HEK293T (cell line): ENCODE measurements around the gene CEP350.

Source experiments
- CTCF ChIA-PET: fragments of 350-600 bp; formaldehyde crosslinking; extraction: SDS; loops from one replicate; lab custom pipeline; 2021; ENCODE audit warnings: antibody characterized with exemption, inconsistent platforms; lab: Yijun Ruan, JAX
- POLR2A ChIA-PET: fragments of 350-600 bp; formaldehyde crosslinking; extraction: SDS; loops from one replicate; lab custom pipeline; 2020; ENCODE audit warnings: antibody characterized with exemption, inconsistent platforms; lab: Yijun Ruan, JAX
- DNase-seq: peaks from one replicate; pipeline ENCODE4 v3.0.0; 2012; ENCODE audit warnings: mixed read lengths; ENCODE audit errors: extremely low spot score
- ARNT ChIP-seq: fragments of 450-650 bp; IDR thresholded peaks from 2 replicates; pipeline ENCODE4 v1.6.1; 2017; ENCODE audit warnings: mild to moderate bottlenecking
- BHLHE40 ChIP-seq: fragments of 450-650 bp; IDR thresholded peaks from 2 replicates; pipeline ENCODE4 v1.6.1; 2016; ENCODE audit warnings: mild to moderate bottlenecking, moderate library complexity, borderline replicate concordance
- CTBP1 ChIP-seq: fragments of 450-650 bp; IDR thresholded peaks from 2 replicates; pipeline ENCODE4 v1.6.1; 2016; ENCODE audit warnings: borderline replicate concordance
- ELF4 ChIP-seq: fragments of 450-650 bp; IDR thresholded peaks from 2 replicates; pipeline ENCODE4 v1.6.1; 2017; ENCODE audit warnings: antibody characterized with exemption
- FOXA1 ChIP-seq: fragments of 450-650 bp; IDR thresholded peaks from 2 replicates; pipeline ENCODE4 v1.6.1; 2016; ENCODE audit warnings: mild to moderate bottlenecking
- FOXK2 ChIP-seq: fragments of 450-650 bp; IDR thresholded peaks from 2 replicates; pipeline ENCODE4 v1.6.1; 2016; ENCODE audit warnings: mild to moderate bottlenecking
- FOXM1 ChIP-seq: fragments of 450-650 bp; IDR thresholded peaks from 2 replicates; pipeline ENCODE4 v1.6.1; 2017; ENCODE audit warnings: mild to moderate bottlenecking, borderline replicate concordance
- HDGF ChIP-seq: fragments of 450-650 bp; IDR thresholded peaks from 2 replicates; pipeline ENCODE4 v1.6.1; 2017; ENCODE audit warnings: antibody characterized with exemption, borderline replicate concordance
- L3MBTL2 ChIP-seq: fragments of 450-650 bp; conservative IDR thresholded peaks from 2 replicates; pipeline ENCODE4 v1.6.1; 2016; ENCODE audit warnings: mild to moderate bottlenecking
- LEF1 ChIP-seq: fragments of 450-650 bp; IDR thresholded peaks from 2 replicates; pipeline ENCODE4 v1.6.1; 2017; ENCODE audit warnings: mild to moderate bottlenecking, borderline replicate concordance
- NFRKB ChIP-seq: fragments of 450-650 bp; IDR thresholded peaks from 2 replicates; pipeline ENCODE4 v1.6.1; 2016; ENCODE audit warnings: mild to moderate bottlenecking, moderate library complexity
- PKNOX1 ChIP-seq: fragments of 450-650 bp; IDR thresholded peaks from 2 replicates; pipeline ENCODE4 v1.6.1; 2016
- SP1 ChIP-seq: fragments of 450-650 bp; IDR thresholded peaks from 2 replicates; pipeline ENCODE4 v1.6.1; 2017
- SUZ12 ChIP-seq: fragments of 450-650 bp; IDR thresholded peaks from 2 replicates; pipeline ENCODE4 v1.6.1; 2016; ENCODE audit warnings: mild to moderate bottlenecking
- TARDBP ChIP-seq: fragments of 450-650 bp; IDR thresholded peaks from 2 replicates; pipeline ENCODE4 v1.6.1; 2016
- ZNF384 ChIP-seq: fragments of 450-650 bp; IDR thresholded peaks from 2 replicates; pipeline ENCODE4 v1.6.1; 2016

The CEP350 gene

GRCh38 chr1:180160357-180160756, 205.7 kb downstream of the CEP350 start:
- DNase-seq, result no peak
- CTCF ChIA-PET, result no interaction called here
- POLR2A ChIA-PET, result no interaction called here
- TF ChIP-seq TARDBP (no peak), HDGF (no peak), FOXA1 (no peak), BHLHE40 (no peak), CTBP1 (no peak), SP1 (no peak), PKNOX1 (no peak), NFRKB (no peak), FOXK2 (no peak), ELF4 (no peak), LEF1 (no peak), ZNF384 (no peak), FOXM1 (no peak), SUZ12 (no peak), L3MBTL2 (no peak), ARNT (no peak)

GRCh38 chr1:180163041-180163440, 208.4 kb downstream of the CEP350 start:
- POLR2A ChIA-PET, result interaction anchor here (2.7 kb wide), 1 partner anchor 9 kb away, joined by 20 read pairs; the partner anchor contains the start of gene QSOX1
- TF ChIP-seq FOXA1 (no peak), L3MBTL2 (no peak), FOXK2 (no peak), FOXM1 (no peak), ELF4 (no peak)
- DNase-seq, result no peak
- CTCF ChIA-PET, result no interaction called here
